VCaP (cell line): Measurements from ENCODE around the gene KDM4B.
A peak's percentile ranks its signal among the peaks of the same experiment; 100 is the strongest.

Experiments used
- H3K27ac ChIP-seq: fragments of 450-650 bp; 2 replicates; pipeline ENCODE4 v1.5.1; 2017
- TF ChIP-seq, protein P1 (sequence below): fragments of 450-650 bp; conservative IDR thresholded peaks from 2 replicates; pipeline ENCODE4 v1.5.1; 2017; ENCODE audit warnings: mild to moderate bottlenecking, moderate library complexity

The KDM4B gene

DNA sequence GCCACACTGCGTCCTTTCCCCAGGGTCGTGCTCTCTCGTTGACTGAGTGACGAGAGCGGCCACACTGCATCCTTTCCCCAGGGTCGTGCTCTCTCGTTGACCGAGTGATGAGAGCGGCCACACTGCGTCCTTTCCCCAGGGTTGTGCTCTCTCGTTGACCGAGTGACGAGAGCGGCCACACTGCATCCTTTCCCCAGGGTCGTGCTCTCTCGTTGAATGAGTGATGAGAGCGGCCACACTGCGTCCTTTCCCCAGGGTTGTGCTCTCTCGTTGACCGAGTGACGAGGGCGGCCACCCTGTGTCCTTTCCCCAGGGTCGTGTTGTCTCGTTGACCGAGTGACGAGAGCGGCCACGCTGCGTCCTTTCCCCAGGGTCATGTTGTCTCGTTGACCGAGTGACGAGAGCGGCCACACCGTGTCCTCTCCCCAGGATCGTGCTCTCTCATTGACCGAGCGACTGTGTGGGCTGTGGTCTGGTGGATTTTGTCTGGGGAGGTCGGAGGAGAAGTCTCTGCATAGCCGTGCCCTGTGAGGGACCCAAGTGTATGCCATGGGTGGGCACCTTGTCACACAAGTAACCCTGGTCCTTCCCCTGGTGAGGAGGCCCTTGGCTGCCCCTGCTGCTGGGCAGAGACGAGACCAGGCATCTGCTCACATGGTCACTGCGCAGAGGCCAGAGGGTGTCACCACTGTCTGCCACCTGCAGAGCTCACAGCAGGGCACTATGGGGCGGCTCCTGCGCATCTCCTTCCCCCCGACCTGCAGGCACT lies 107.7 kb downstream of the KDM4B start:
- no peak overlapping the region for H3K27ac ChIP-seq
- TF ChIP-seq, protein P1, sequence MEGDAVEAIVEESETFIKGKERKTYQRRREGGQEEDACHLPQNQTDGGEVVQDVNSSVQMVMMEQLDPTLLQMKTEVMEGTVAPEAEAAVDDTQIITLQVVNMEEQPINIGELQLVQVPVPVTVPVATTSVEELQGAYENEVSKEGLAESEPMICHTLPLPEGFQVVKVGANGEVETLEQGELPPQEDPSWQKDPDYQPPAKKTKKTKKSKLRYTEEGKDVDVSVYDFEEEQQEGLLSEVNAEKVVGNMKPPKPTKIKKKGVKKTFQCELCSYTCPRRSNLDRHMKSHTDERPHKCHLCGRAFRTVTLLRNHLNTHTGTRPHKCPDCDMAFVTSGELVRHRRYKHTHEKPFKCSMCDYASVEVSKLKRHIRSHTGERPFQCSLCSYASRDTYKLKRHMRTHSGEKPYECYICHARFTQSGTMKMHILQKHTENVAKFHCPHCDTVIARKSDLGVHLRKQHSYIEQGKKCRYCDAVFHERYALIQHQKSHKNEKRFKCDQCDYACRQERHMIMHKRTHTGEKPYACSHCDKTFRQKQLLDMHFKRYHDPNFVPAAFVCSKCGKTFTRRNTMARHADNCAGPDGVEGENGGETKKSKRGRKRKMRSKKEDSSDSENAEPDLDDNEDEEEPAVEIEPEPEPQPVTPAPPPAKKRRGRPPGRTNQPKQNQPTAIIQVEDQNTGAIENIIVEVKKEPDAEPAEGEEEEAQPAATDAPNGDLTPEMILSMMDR = no peak

DNA sequence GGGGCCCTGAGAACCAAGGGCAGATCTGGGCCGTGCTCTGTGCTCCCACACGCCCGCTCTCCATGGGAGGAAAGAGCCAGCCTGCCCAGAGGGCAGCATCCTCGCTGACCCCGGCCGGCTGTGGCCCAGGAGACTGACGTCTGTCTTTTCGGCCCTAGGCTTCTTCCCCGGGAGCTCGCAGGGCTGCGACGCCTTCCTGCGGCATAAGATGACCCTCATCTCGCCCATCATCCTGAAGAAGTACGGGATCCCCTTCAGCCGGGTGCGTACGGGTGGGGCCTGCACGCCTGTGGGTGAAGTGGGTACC lies 108.2 kb downstream of the KDM4B start:
- TF ChIP-seq, protein P1 = no peak
- H3K27ac ChIP-seq = no peak overlapping the region

DNA sequence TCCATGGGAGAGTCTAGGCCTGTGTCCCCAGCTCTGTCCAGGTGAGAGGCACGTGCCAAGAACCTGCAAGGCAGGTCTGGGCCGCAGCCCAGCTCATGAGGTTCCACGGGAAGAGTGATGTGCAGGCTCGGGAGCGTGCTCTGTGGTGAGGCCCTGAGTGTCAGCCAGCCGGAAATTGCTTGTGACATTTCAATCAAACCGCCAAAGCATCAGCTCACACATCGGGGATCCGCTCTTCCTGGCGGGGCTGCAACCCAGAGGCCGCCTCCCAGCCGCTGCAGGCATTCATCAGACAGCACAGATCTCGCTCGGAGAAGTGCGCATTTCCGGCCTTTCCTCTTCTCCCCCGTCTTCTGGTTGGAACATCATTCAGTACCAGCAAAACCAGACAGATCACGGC lies 109.3 kb downstream of the KDM4B start:
- TF ChIP-seq, protein P1 = no peak
- peak overlapping the region; percentile 63 for H3K27ac ChIP-seq

DNA sequence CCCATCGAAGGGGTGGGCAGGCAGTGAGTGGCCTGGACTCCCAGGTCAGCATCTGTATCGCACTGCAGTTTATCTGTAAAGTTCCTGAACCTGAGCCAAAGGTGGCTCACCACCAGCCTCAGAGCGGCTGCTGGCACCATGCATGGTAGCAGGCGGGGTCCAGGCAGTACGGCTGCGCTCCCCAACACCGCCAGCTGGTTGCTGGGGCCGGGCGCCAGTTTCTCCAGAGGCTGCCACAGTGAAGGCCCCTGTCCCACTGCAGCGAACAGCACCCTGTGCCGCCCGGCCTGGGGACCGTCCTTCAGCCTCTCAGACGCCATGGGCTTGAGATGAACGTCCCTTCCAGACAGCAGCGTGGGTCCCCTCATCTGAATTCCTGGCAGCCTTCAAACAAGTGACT lies 109.8 kb downstream of the KDM4B start:
- H3K27ac ChIP-seq = peak overlapping the region; percentile 63; the same call in 1 of the 2 replicates
- TF ChIP-seq, protein P1 = no peak

DNA sequence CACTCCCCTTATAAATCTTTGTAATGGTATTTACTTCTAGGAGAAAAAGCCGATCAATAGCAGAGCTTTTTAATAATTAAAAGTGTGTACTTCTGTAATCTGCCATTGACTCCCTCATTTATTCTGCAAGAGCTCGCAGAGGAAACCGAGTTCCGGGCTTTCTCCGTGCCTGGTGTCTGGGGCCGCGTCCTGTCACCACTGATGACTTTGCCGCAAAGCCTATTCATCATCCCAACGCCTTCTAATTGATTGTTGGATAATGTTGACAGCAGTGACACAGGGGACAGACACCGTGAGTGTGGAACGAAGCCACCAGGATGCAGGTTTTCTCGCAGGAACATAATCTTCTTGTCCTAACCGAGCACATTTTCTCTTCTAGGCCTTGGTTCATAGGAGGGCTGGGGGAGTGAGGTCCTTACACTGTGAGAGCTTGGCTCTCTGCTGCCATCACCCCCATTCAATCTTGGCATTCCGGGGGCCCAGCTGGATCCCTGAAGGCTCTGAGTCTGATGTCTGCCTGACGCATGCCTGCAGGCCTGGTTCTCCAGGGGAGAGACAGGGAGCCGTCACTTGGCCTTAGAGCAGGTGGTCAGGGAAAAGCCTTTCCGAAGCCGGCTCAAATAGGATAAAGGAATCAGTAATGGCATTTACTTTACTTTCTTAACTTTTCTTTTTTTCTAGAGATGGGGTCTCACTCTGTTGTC lies 110.3 kb downstream of the KDM4B start:
- H3K27ac ChIP-seq = peak overlapping the region; percentile 63

DNA sequence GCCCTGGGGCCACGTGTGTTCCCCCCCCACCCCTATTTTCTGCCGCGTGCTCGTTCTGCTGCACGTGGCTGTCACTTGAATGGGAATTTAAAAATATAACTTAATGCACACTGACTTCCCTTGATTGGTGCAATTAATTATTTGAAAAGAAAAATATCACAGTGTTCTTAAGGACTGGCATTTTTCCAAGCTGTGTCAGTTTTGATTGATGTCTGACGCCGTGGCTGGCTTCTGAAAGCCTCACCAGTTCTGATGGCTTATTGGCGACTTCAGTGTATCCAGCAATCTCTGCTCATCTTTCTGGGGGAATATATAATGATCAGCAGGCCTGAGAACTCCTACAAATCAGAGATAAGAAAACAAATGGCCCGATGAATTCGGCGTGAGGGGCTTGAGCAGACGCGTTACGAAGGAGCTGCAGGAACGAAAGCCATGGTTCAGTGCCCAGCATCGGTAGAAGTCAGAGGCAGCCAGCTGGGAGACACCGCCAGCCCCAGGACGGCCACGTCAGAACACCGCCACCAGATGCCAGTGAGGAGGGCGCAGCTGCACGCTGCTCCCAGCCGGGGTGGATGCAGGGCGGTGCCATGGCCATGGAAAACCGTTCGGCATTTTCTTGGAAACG lies 111.2 kb downstream of the KDM4B start:
- TF ChIP-seq, protein P1 = no peak
- peak overlapping the region; percentile 63 for H3K27ac ChIP-seq

More for the DNA sequence above, 110.3 kb downstream of the KDM4B start:
- TF ChIP-seq, protein P1 = no peak

DNA sequence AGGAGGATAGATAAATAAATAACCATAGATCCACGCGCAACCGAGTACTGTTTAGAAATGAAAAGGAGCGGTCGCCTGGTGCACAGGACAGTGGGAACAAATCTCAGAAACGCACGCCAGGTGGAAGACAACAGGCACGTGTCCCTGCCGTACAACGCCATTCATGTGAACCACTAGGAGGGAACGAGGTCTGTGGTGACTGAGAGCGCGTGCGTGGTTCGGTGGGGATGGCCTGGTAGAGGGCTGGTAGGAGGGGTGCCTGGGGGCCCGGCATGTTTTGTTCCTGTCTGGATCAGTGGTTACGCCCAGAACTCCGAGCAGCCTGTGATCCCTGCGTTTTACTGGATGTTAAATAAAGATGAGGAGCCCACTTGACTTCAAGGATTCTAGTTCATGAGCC lies 111.9 kb downstream of the KDM4B start:
- TF ChIP-seq, protein P1 = no peak
- H3K27ac ChIP-seq = peak overlapping the region; percentile 63
